Neural cell (in vitro differentiated cells): ENCODE data around the gene IGF1R. TPM values are rescaled to one million over a fixed set of nuclear protein-coding genes. Genes with fewer than 3 reads are reported as not detected.
A peak's percentile ranks its signal among the peaks of the same experiment; 100 is the strongest.

Experiments
- H2AFZ ChIP-seq: fragments of 200-600, 300-800 bp; sonication (generic), shearing (Covaris generic); 2 replicates; pipeline ENCODE4 v1.6.0; 2014; ENCODE audit warnings: low read depth, mild to moderate bottlenecking, antibody characterized with exemption, low read length, moderate library complexity
- H3F3A ChIP-seq: fragments of 200-600 bp; shearing (Covaris generic); 2 replicates; pipeline ENCODE4 v1.6.1; 2016; ENCODE audit warnings: mild to moderate bottlenecking, moderate library complexity, mixed read lengths, antibody characterized with exemption, low read length; ENCODE audit not compliant: insufficient read depth, poor library complexity, severe bottlenecking
- H3K27ac ChIP-seq: fragments of 200-600, 300-800 bp; sonication (generic), shearing (Covaris generic); 2 replicates; pipeline ENCODE4 v1.5.1; 2014; ENCODE audit warnings: mild to moderate bottlenecking, low read length, moderate library complexity
- H3K27me3 ChIP-seq: fragments of 300-800, 200-600 bp; sonication (generic), shearing (Covaris generic); 2 replicates; pipeline ENCODE4 v1.6.0; 2014; ENCODE audit warnings: mild to moderate bottlenecking, low read depth, low read length, moderate library complexity; ENCODE audit not compliant: insufficient read depth
- H3K36me3 ChIP-seq: fragments of 300-800, 200-600 bp; sonication (generic), shearing (Covaris generic); 2 replicates; pipeline ENCODE4 v1.5.1; 2014; ENCODE audit warnings: mild to moderate bottlenecking, antibody characterized with exemption, low read length, moderate library complexity; ENCODE audit not compliant: insufficient read depth
- H3K4me2 ChIP-seq: fragments of 300-800, 200-600 bp; sonication (generic), shearing (Covaris generic); 2 replicates; pipeline ENCODE4 v1.6.0; 2014; ENCODE audit warnings: mild to moderate bottlenecking, low read length
- H3K4me3 ChIP-seq: fragments of 300-800, 200-600 bp; sonication (generic), shearing (Covaris generic); 2 replicates; pipeline ENCODE4 v1.5.1; 2014; ENCODE audit warnings: mild to moderate bottlenecking, low read length, moderate library complexity
- H3K79me2 ChIP-seq: fragments of 200-600 bp; shearing (Covaris generic); replicated peaks from 2 replicates; pipeline ENCODE4 v1.6.0; 2014; ENCODE audit warnings: mild to moderate bottlenecking, low read length, moderate library complexity; ENCODE audit not compliant: insufficient read depth
- H3K9ac ChIP-seq: fragments of 300-800, 200-600 bp; sonication (generic), shearing (Covaris generic); 2 replicates; pipeline ENCODE4 v1.6.1; 2016; ENCODE audit warnings: mild to moderate bottlenecking, low read length, mixed read lengths
- H3K9me2 ChIP-seq: fragments of 200-600 bp; shearing (Covaris generic); 2 replicates; pipeline ENCODE4 v1.6.1; 2016; ENCODE audit warnings: mild to moderate bottlenecking, low read length, mixed read lengths; ENCODE audit not compliant: insufficient read depth
- H3K9me3 ChIP-seq: fragments of 200-600, 300-800 bp; sonication (generic), shearing (Covaris generic); 2 replicates; pipeline ENCODE4 v1.6.1; 2016; ENCODE audit warnings: mild to moderate bottlenecking, mixed run types, low read length, moderate library complexity, mixed read lengths
- H4K20me1 ChIP-seq: fragments of 200-600 bp; shearing (Covaris generic); 2 replicates; pipeline ENCODE4 v1.6.1; 2016; ENCODE audit warnings: mild to moderate bottlenecking, mixed run types; ENCODE audit not compliant: insufficient read depth
- CTCF ChIP-seq: fragments of 450-650 bp; IDR thresholded peaks from 2 replicates; pipeline ENCODE4 v1.5.1; 2014; ENCODE audit warnings: antibody characterized with exemption, mild to moderate bottlenecking, moderate library complexity; ENCODE audit not compliant: poor library complexity, severe bottlenecking
- EP300 ChIP-seq: fragments of 450-650 bp; conservative IDR thresholded peaks from 2 replicates; pipeline ENCODE4 v1.6.1; 2014; ENCODE audit warnings: antibody characterized with exemption, mild to moderate bottlenecking, moderate library complexity; ENCODE audit not compliant: poor library complexity, severe bottlenecking
- EZH2 ChIP-seq: fragments of 200-600, 300-800 bp; shearing (Covaris generic), sonication (generic); IDR thresholded peaks from 2 replicates; pipeline ENCODE4 v1.6.1; 2014; ENCODE audit warnings: antibody characterized with exemption, low read length, borderline replicate concordance, mild to moderate bottlenecking; ENCODE audit not compliant: insufficient read depth, poor library complexity, severe bottlenecking
- MXI1 ChIP-seq: fragments of 450-650 bp; conservative IDR thresholded peaks from 2 replicates; pipeline ENCODE4 v1.6.1; 2014; ENCODE audit warnings: antibody characterized with exemption, mild to moderate bottlenecking; ENCODE audit not compliant: poor library complexity, severe bottlenecking
- POLR2AphosphoS5 ChIP-seq: IDR thresholded peaks from 2 replicates; pipeline ENCODE4 v1.6.1; 2012
- RAD21 ChIP-seq: fragments of 450-650 bp; conservative IDR thresholded peaks from 2 replicates; pipeline ENCODE4 v1.6.1; 2014; ENCODE audit warnings: antibody characterized with exemption, mild to moderate bottlenecking, moderate library complexity
- REST ChIP-seq: IDR thresholded peaks from 2 replicates; pipeline ENCODE4 v1.6.1; 2012; ENCODE audit warnings: borderline replicate concordance
- SMC3 ChIP-seq: fragments of 450-650 bp; conservative IDR thresholded peaks from 2 replicates; pipeline ENCODE4 v1.6.1; 2014; ENCODE audit warnings: antibody characterized with exemption, mild to moderate bottlenecking, moderate library complexity; ENCODE audit not compliant: poor library complexity
- TAF1 ChIP-seq: IDR thresholded peaks from 2 replicates; pipeline ENCODE4 v1.6.1; 2012; ENCODE audit warnings: low read depth
- polyA plus RNA-seq: library from polyadenylated mRNA; depleted of rRNA; stranded (reverse); fragments of >200 nt; gene quantifications from 2 replicates; pipeline ENCODE4 v1.2.3, GENCODE V29; 2014

Gene IGF1R
- polyA plus RNA-seq, 1 donor from 2014 or later, result 10.9 TPM

GRCh38 chr15:98648654-98649471, 524 bp downstream of the IGF1R start:
- Histone ChIP-seq H3K36me3 (no peaks in the 10 kb centered on the region), H3K79me2 (peaks cover 46% of the 10 kb centered on the region), H3K4me3 (peak overlapping the region; percentile 95), H3K27ac (peak overlapping the region; percentile 71), H4K20me1 (peaks cover 31% of the 10 kb centered on the region), H3K9me2 (no peaks in the 10 kb centered on the region), H3K27me3 (no peaks in the 10 kb centered on the region), H2AFZ (no peak overlapping the region), H3K9ac (peak overlapping the region; percentile 75), H3K4me2 (no peak overlapping the region), H3F3A (peaks cover 2% of the 10 kb centered on the region), H3K9me3 (no peaks in the 10 kb centered on the region)
- TF ChIP-seq EZH2 (no peak), REST (no peak), SMC3 (no peak), TAF1 (peak; percentile 7), CTCF (no peak), EP300 (no peak), MXI1 (no peak), RAD21 (no peak)

- Histone ChIP-seq H3F3A (peaks cover 2% of the 10 kb centered on the region), H3K4me3 (peak overlapping the region; percentile 95), H3K9ac (peak overlapping the region; percentile 75), H3K79me2 (peaks cover 55% of the 10 kb centered on the region), H4K20me1 (peaks cover 33% of the 10 kb centered on the region), H3K36me3 (no peaks in the 10 kb centered on the region), H3K9me3 (no peaks in the 10 kb centered on the region), H3K27ac (no peak overlapping the region), H3K4me2 (peak overlapping the region; percentile 56), H3K9me2 (no peaks in the 10 kb centered on the region), H3K27me3 (no peaks in the 10 kb centered on the region), H2AFZ (no peak overlapping the region)
- TF ChIP-seq RAD21, result no peak
- TF ChIP-seq SMC3, result peak; percentile 18
- peak; percentile 5 for TF ChIP-seq POLR2AphosphoS5
- no peak for TF ChIP-seq CTCF
- no peak for TF ChIP-seq TAF1
- TF ChIP-seq MXI1, result no peak
- no peak for TF ChIP-seq EZH2
- TF ChIP-seq REST, result no peak
- no peak for TF ChIP-seq EP300
Measured at GRCh38 chr15:98649472-98650416, 1.4 kb downstream of the IGF1R start.
